IMR-90 (cell line): ENCODE data around the gene HACD2. TPM values are rescaled to one million over a fixed set of nuclear protein-coding genes. Genes with fewer than 3 reads are reported as not detected.

ENCODE experiments used
- ATAC-seq: fragments of 200-7000 bp; cut with Tn5 transposase; 2 replicates; pipeline ENCODE4 v1.9.1; 2020; ENCODE audit warnings: low read depth, mild to moderate bottlenecking, moderate library complexity
- BruUV-seq: library from RNA; stranded (reverse); fragments of 400-500 nt; replicated peaks from 2 replicates; lab custom pipeline; 2021; lab: Mats Ljungman, UMichigan
- CTCF ChIA-PET: fragments of 300-600 bp; formaldehyde crosslinking; extraction: SDS; loops from one replicate; lab custom pipeline; 2021; ENCODE audit warnings: antibody characterized with exemption; lab: Yijun Ruan, JAX
- POLR2A ChIA-PET: fragments of 300-600 bp; sonication (Branson Sonifier 250); formaldehyde crosslinking; loops from one replicate; lab custom pipeline; 2022; ENCODE audit warnings: antibody characterized with exemption; ENCODE audit not compliant: unreplicated experiment; lab: Charles Lee
- DNase-seq: peaks from one replicate; pipeline ENCODE4 v3.0.0; 2013
- H2AFZ ChIP-seq: replicated peaks from 2 replicates; pipeline ENCODE3; 2013; ENCODE audit warnings: low read length, mild to moderate bottlenecking; ENCODE audit not compliant: poor library complexity
- H2AK5ac ChIP-seq: 2 replicates; pipeline ENCODE4 v1.6.1; 2013; ENCODE audit warnings: low read depth, low read length, inconsistent platforms
- H2AK9ac ChIP-seq: replicated peaks from 2 replicates; pipeline ENCODE3; 2013; ENCODE audit warnings: mild to moderate bottlenecking, low read depth, low read length, moderate library complexity; ENCODE audit not compliant: poor library complexity
- H2BK120ac ChIP-seq: 2 replicates; pipeline ENCODE4 v1.6.1; 2013; ENCODE audit warnings: low read depth, low read length, inconsistent platforms
- H2BK15ac ChIP-seq: 3 replicates; pipeline ENCODE4 v1.6.1; 2013; ENCODE audit warnings: low read depth, low read length, inconsistent platforms
- H2BK20ac ChIP-seq: 2 replicates; pipeline ENCODE4 v1.6.1; 2013; ENCODE audit warnings: low read depth, mild to moderate bottlenecking, inconsistent platforms, low read length, moderate library complexity
- H2BK5ac ChIP-seq: 2 replicates; pipeline ENCODE4 v1.6.1; 2013; ENCODE audit warnings: mild to moderate bottlenecking, low read depth, low read length, inconsistent platforms; ENCODE audit not compliant: poor library complexity, severe bottlenecking
- H3K14ac ChIP-seq: replicated peaks from 2 replicates; pipeline ENCODE4 v1.6.1; 2013; ENCODE audit warnings: low read depth, low read length, inconsistent platforms
- H3K18ac ChIP-seq: 2 replicates; pipeline ENCODE4 v1.6.1; 2013; ENCODE audit warnings: low read depth, low read length, control low read depth
- H3K23ac ChIP-seq: 2 replicates; pipeline ENCODE4 v1.6.1; 2013; ENCODE audit warnings: low read depth, low read length, inconsistent platforms
- H3K27ac ChIP-seq: 2 replicates; pipeline ENCODE4 v1.5.1; 2013; ENCODE audit warnings: mild to moderate bottlenecking, control low read depth, low read length; ENCODE audit not compliant: insufficient read depth
- H3K27me3 ChIP-seq: 2 replicates; pipeline ENCODE4 v1.6.1; 2013; ENCODE audit warnings: low read length; ENCODE audit not compliant: control insufficient read depth, insufficient read depth
- H3K36me3 ChIP-seq: 2 replicates; pipeline ENCODE4 v1.6.1; 2013; ENCODE audit warnings: low read length, mixed read lengths; ENCODE audit not compliant: control insufficient read depth, insufficient read depth
- H3K4ac ChIP-seq: 2 replicates; pipeline ENCODE4 v1.6.1; 2013; ENCODE audit warnings: low read depth, low read length, inconsistent platforms
- H3K4me1 ChIP-seq: 2 replicates; pipeline ENCODE4 v1.6.1; 2013; ENCODE audit warnings: low read length, mixed read lengths; ENCODE audit not compliant: control insufficient read depth, insufficient read depth
- H3K4me2 ChIP-seq: 2 replicates; pipeline ENCODE4 v1.6.1; 2013; ENCODE audit warnings: low read depth, mild to moderate bottlenecking, control low read depth, low read length, moderate library complexity
- H3K4me3 ChIP-seq: 2 replicates; pipeline ENCODE4 v1.5.1; 2013; ENCODE audit warnings: low read depth, mild to moderate bottlenecking, control low read depth, low read length, moderate library complexity; ENCODE audit not compliant: insufficient read depth
- H3K56ac ChIP-seq: 2 replicates; pipeline ENCODE4 v1.6.1; 2013; ENCODE audit warnings: low read length, inconsistent platforms; ENCODE audit not compliant: insufficient read depth; ENCODE audit errors: extremely low read depth
- H3K79me1 ChIP-seq, 2 experiments: 2 replicates each; pipeline ENCODE4 v1.6.1; 2013; ENCODE audit warnings: low read length in 2 of 2, inconsistent platforms in 1 of 2, low read depth in 1 of 2
- H3K9ac ChIP-seq: 2 replicates; pipeline ENCODE4 v1.6.1; 2013; ENCODE audit warnings: low read depth, low read length, control low read depth
- H3K9me1 ChIP-seq: 2 replicates; pipeline ENCODE4 v1.6.1; 2013; ENCODE audit warnings: low read length, inconsistent platforms; ENCODE audit not compliant: insufficient read depth
- H3K9me3 ChIP-seq: 2 replicates; pipeline ENCODE4 v1.6.1; 2013; ENCODE audit warnings: low read length; ENCODE audit not compliant: control insufficient read depth, insufficient read depth
- H4K20me1 ChIP-seq: 2 replicates; pipeline ENCODE4 v1.6.1; 2013; ENCODE audit warnings: low read length, inconsistent platforms; ENCODE audit not compliant: insufficient read depth
- H4K5ac ChIP-seq: 2 replicates; pipeline ENCODE4 v1.6.1; 2013; ENCODE audit warnings: mild to moderate bottlenecking, low read depth, low read length, control low read depth
- H4K8ac ChIP-seq, 2 experiments: 2 replicates each; pipeline ENCODE4 v1.6.1; 2013; ENCODE audit warnings: low read depth in 2 of 2, low read length in 2 of 2, control low read depth in 1 of 2, inconsistent platforms in 1 of 2
- H4K91ac ChIP-seq: 2 replicates; pipeline ENCODE4 v1.6.1; 2013; ENCODE audit warnings: low read depth, low read length, inconsistent platforms; ENCODE audit not compliant: insufficient read depth
- BHLHE40 ChIP-seq: fragments of 150-350 bp; IDR thresholded peaks from 2 replicates; pipeline ENCODE4 v1.6.1; 2016; ENCODE audit warnings: mild to moderate bottlenecking, low read depth, low read length
- CEBPB ChIP-seq: IDR thresholded peaks from 2 replicates; pipeline ENCODE4 v1.6.1; 2012; ENCODE audit warnings: low read depth, low read length, improper control_type of control experiment
- ELK1 ChIP-seq: fragments of 150-350 bp; IDR thresholded peaks from 2 replicates; pipeline ENCODE4 v1.6.1; 2016; ENCODE audit warnings: low read depth, mild to moderate bottlenecking, low read length, moderate library complexity, borderline replicate concordance
- FOS ChIP-seq: fragments of 150-350 bp; IDR thresholded peaks from 2 replicates; pipeline ENCODE4 v1.6.1; 2016; ENCODE audit warnings: low read depth, low read length
- MXI1 ChIP-seq: IDR thresholded peaks from 2 replicates; pipeline ENCODE4 v1.6.1; 2012; ENCODE audit warnings: low read depth, mild to moderate bottlenecking, low read length, moderate library complexity, borderline replicate concordance
- NFE2L2 ChIP-seq: fragments of 150-350 bp; IDR thresholded peaks from 2 replicates; pipeline ENCODE4 v1.6.1; 2016; ENCODE audit warnings: low read depth, mild to moderate bottlenecking, low read length
- POLR2A ChIP-seq: IDR thresholded peaks from 2 replicates; pipeline ENCODE4 v1.6.1; 2012; ENCODE audit warnings: mild to moderate bottlenecking, low read depth, low read length
- RAD21 ChIP-seq: IDR thresholded peaks from 2 replicates; pipeline ENCODE4 v1.6.1; 2012; ENCODE audit warnings: low read length, improper control_type of control experiment
- RCOR1 ChIP-seq: IDR thresholded peaks from 2 replicates; pipeline ENCODE4 v1.6.1; 2012; ENCODE audit warnings: mild to moderate bottlenecking, low read length, improper control_type of control experiment; ENCODE audit not compliant: insufficient replicate concordance
- RFX5 ChIP-seq: IDR thresholded peaks from 2 replicates; pipeline ENCODE4 v1.8.0; 2012; ENCODE audit warnings: low read depth, mild to moderate bottlenecking, low read length, moderate library complexity
- SMC3 ChIP-seq: fragments of 150-350 bp; IDR thresholded peaks from 2 replicates; pipeline ENCODE4 v1.6.1; 2016; ENCODE audit warnings: low read depth, mild to moderate bottlenecking, antibody characterized with exemption, low read length, moderate library complexity
- WGBS, 2 experiments: methylation state at CpG; one replicate each; pipeline versions ENCODE4 v1.1.5 to v1.1.7; 2013; ENCODE audit warnings: missing lambda C conversion rate in 2 of 2; ENCODE audit not compliant: insufficient read length in 1 of 2; ENCODE audit errors: extremely low coverage in 2 of 2; 5-methylcytosine and 5-hydroxymethylcytosine counted together
- dilution Hi-C: fragments of 300-500 bp; cut with HindIII; formaldehyde crosslinking; loops from one replicate; pipeline ENCODE4 v1.14.3; 2018; ENCODE audit warnings: low sequenced_read_pairs; ENCODE audit not compliant: unreplicated experiment
- in situ Hi-C: fragments of 300-500 bp; cut with MboI; formaldehyde crosslinking; loops from 3 replicates; pipeline ENCODE4 v1.14.3; 2019; ENCODE audit warnings: low sequenced_read_pairs, inconsistent platforms, mixed read lengths
- intact Hi-C: fragments of 100-400 bp; cut with micrococcal nuclease; formaldehyde crosslinking; loops from 2 replicates; pipeline ENCODE4 v1.10.0; 2022
- polyA plus RNA-seq, 3 experiments: library from polyadenylated mRNA; depleted of rRNA; stranded (reverse); fragments of >200 nt; gene quantifications; 2 replicates each; pipeline ENCODE4 v1.2.3, GENCODE V29; 2012; ENCODE audit warnings: low replicate concordance in 1 of 3
- total RNA-seq: library from RNA; depleted of rRNA; stranded (reverse); fragments of >200 nt; gene quantifications from 2 replicates; pipeline ENCODE4 v1.2.3, GENCODE V29; 2012

Gene HACD2
- total and polyA plus RNA-seq, 2 of the 4 experiments (the other 2 are of a cell fraction) = 21.5 to 22.6 TPM

DNA sequence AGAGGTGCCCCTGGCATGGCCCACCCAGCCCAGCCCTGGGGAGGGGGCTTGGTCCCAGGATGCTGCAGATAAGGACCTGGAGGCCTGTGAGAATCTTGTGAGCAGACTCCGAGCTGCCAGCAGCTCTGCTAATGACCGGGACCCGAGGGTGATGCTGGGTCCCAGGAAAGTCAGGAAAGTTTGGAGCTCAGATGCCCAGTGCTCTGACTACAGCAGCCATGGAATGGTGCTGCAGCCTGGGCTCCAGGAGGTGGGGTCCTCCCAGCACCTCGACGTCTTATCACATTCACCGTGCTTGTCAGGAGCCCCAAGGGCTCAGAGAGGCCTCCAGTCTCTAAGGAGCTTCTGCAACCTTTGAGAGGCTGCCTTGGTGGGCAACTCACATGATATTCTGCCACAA lies 101.7 kb downstream of the HACD2 start:
- no peaks in the 10 kb centered on the region for H4K20me1 ChIP-seq
- H3K14ac ChIP-seq = no peak overlapping the region
- H3K4me3 ChIP-seq = no peak overlapping the region
- H3K4me2 ChIP-seq = no peak overlapping the region
- no peaks in the 10 kb centered on the region for H3K79me1 ChIP-seq
- H2AFZ ChIP-seq = no peak overlapping the region
- no peak overlapping the region for H4K91ac ChIP-seq
- no peaks in the 10 kb centered on the region for H3K9me3 ChIP-seq
- H3K4me1 ChIP-seq = no peaks in the 10 kb centered on the region
- POLR2A ChIA-PET = no interaction called here
- H3K56ac ChIP-seq = no peak overlapping the region
- DNase-seq (no peak), ATAC-seq (no peak)
- H3K18ac ChIP-seq = no peak overlapping the region
- CTCF ChIA-PET = no interaction called here
- H2AK9ac ChIP-seq = no peak overlapping the region
- H3K27me3 ChIP-seq = peaks cover 44% of the 10 kb centered on the region
- H2BK120ac ChIP-seq = no peak overlapping the region
- WGBS, 2 experiments = 94% methylated on average over 3 of the region's 6 CpGs; no CpG with 5 or more reads in 1 of the 2 experiments
- intact Hi-C loops = no loop called here
- no peak overlapping the region for H3K27ac ChIP-seq
- H3K9ac ChIP-seq = no peak overlapping the region
- no peak overlapping the region for H2BK5ac ChIP-seq
- no peak overlapping the region for H4K5ac ChIP-seq
- no peaks in the 10 kb centered on the region for H3K9me1 ChIP-seq
- no peaks in the 10 kb centered on the region for H3K36me3 ChIP-seq
- in situ Hi-C loops = no loop called here
- dilution Hi-C loops = no loop called here
- H2BK20ac ChIP-seq = no peak overlapping the region
- no peak overlapping the region for H4K8ac ChIP-seq
- H3K23ac ChIP-seq = no peak overlapping the region
- no peak overlapping the region for H3K4ac ChIP-seq
- no peak for TF ChIP-seq RAD21
- TF ChIP-seq ELK1 = no peak
- TF ChIP-seq CEBPB = no peak
- TF ChIP-seq BHLHE40 = no peak
- no peak for TF ChIP-seq FOS
- no peak for TF ChIP-seq RFX5
- TF ChIP-seq NFE2L2 = no peak
- TF ChIP-seq POLR2A = no peak
- no peak for TF ChIP-seq SMC3
- TF ChIP-seq MXI1 = no peak
- TF ChIP-seq RCOR1 = no peak
- H2AK5ac ChIP-seq = no peak overlapping the region
- H2BK15ac ChIP-seq = no peak overlapping the region
- BruUV-seq = no TSS peak
